Ecto neural progenitor cell (in vitro differentiated cells): ENCODE results near the gene USP48.
"Not testable (repeated sequence)": the region's sequence is repeated elsewhere in the genome, so short reads cannot be mapped to it uniquely, and the experiment has no call there.

ENCODE experiments used
- DNase-seq: peaks from one replicate; pipeline ENCODE4 v3.0.0-alpha.2; 2018; ENCODE audit warnings: low spot score

Gene USP48

GRCh38 chr1:21814981-21815582 is 32.1 kb upstream of the USP48 start:
- DNase-seq: no peak

GRCh38 chr1:21814241-21814918 is 31.4 kb upstream of the USP48 start:
- peak; percentile 86 for DNase-seq

GRCh38 chr1:21813542-21813941 is 30.6 kb upstream of the USP48 start:
- DNase-seq: no peak

GRCh38 chr1:21811875-21812305 is 28.9 kb upstream of the USP48 start, which contains the start of gene LDLRAD2:
Gene LDLRAD2 (plus strand): TSS chr1:21812265. CDS start chr1:21812452, 187 bp downstream.
- no peak for DNase-seq

GRCh38 chr1:21804536-21804935 is 21.6 kb upstream of the USP48 start:
- no peak for DNase-seq

GRCh38 chr1:21801100-21801499 is 18.2 kb upstream of the USP48 start:
- no peak for DNase-seq

GRCh38 chr1:21799730-21800129 is 16.8 kb upstream of the USP48 start:
- DNase-seq: no peak

- DNase-seq: no peak
Observed at GRCh38 chr1:21795075-21795474, 12.1 kb upstream of the USP48 start.

- DNase-seq: no peak
Observed at GRCh38 chr1:21794656-21795055, 11.7 kb upstream of the USP48 start.

- no peak for DNase-seq
Observed at GRCh38 chr1:21793104-21793503, 10.2 kb upstream of the USP48 start.

- no peak for DNase-seq
Observed at GRCh38 chr1:21786640-21787039, 3.7 kb upstream of the USP48 start.

- not testable (repeated sequence) for DNase-seq
Observed at GRCh38 chr1:21785764-21786163, 2.8 kb upstream of the USP48 start.

GRCh38 chr1:21783679-21784603 is 992 bp upstream of the USP48 start:
- DNase-seq: peak; percentile 93

- no peak for DNase-seq
Observed at GRCh38 chr1:21782349-21782867, 541 bp downstream of the USP48 start.

GRCh38 chr1:21781815-21782348 is 1.1 kb downstream of the USP48 start:
- DNase-seq: peak; percentile 43

- DNase-seq: no peak
Observed at GRCh38 chr1:21779613-21780521, 3.1 kb downstream of the USP48 start.

GRCh38 chr1:21778405-21778727 is 4.6 kb downstream of the USP48 start:
- DNase-seq: no peak

- not testable (repeated sequence) for DNase-seq
Observed at GRCh38 chr1:21776925-21777324, 6.0 kb downstream of the USP48 start.

- DNase-seq: no peak
Observed at GRCh38 chr1:21775985-21776562, 6.9 kb downstream of the USP48 start.

- DNase-seq: no peak
Observed at GRCh38 chr1:21775550-21775914, 7.4 kb downstream of the USP48 start.
